Mucosa of descending colon (tissue), 3 donors: ENCODE data around the gene CDC42BPB. TPM values are rescaled to one million over a fixed set of nuclear protein-coding genes. Genes with fewer than 3 reads are reported as not detected.
A peak's percentile ranks its signal among the peaks of the same experiment; 100 is the strongest.

ENCODE experiments used
- ATAC-seq: fragments of 200-7000 bp; cut with Tn5 transposase; one replicate; pipeline ENCODE4 v1.9.1; 2020; ENCODE audit warnings: mild to moderate bottlenecking, moderate library complexity
- DNase-seq, 3 donors: peaks; one replicate each; pipeline ENCODE4 v3.0.0-alpha.2; 2020
- H3K36me3 ChIP-seq: fragments of 200-600 bp; one replicate; pipeline ENCODE4 v1.8.0; 2021; ENCODE audit warnings: low read depth, mild to moderate bottlenecking
- H3K4me1 ChIP-seq: fragments of 200-600 bp; one replicate; pipeline ENCODE4 v1.8.0; 2021; ENCODE audit warnings: low read depth, mild to moderate bottlenecking
- H3K4me3 ChIP-seq: fragments of 200-600 bp; one replicate; pipeline ENCODE4 v1.8.0; 2021; ENCODE audit warnings: mild to moderate bottlenecking
- H3K9me3 ChIP-seq: fragments of 200-600 bp; one replicate; pipeline ENCODE4 v1.8.0; 2021; ENCODE audit warnings: mild to moderate bottlenecking
- CTCF ChIP-seq: fragments of 200-600 bp; IDR thresholded peaks from one replicate; pipeline ENCODE4 v1.8.0; 2022; ENCODE audit warnings: antibody characterized with exemption, mild to moderate bottlenecking
- intact Hi-C, 2 donors: fragments of 100-400 bp; cut with DNase I in 1 of 2; cut with micrococcal nuclease in 1 of 2; formaldehyde crosslinking; loops; one replicate each; pipeline versions ENCODE4 v1.11.0 to v1.11.1; 2022; cut with DNase I, micrococcal nuclease
- long read RNA-seq, 2 donors: library from polyadenylated mRNA; unstranded; transcript quantifications; one replicate each; pipeline ENCODE4 v2.0.0, GENCODE V29; 2019 to 2021
- total RNA-seq, 3 donors: library from RNA; stranded (reverse); fragmentation: NEBNext Ultra II Directional in 2 of 3; extraction: Animal tissue kit (Norgen Biotek cat#: 25700) in 2 of 3; gene quantifications; one replicate each; pipeline versions ENCODE4 v1.2.1 to v1.2.4, GENCODE V29; 2021 to 2023
- donor health status: DM: no; HTN: no; CAD: no; lungs with moderate emphysema.
- donor health status: DM: no; HTN: no; CAD: no.
- donor health status: DM: no; HTN: yes; CAD: no.

Gene CDC42BPB, protein sequence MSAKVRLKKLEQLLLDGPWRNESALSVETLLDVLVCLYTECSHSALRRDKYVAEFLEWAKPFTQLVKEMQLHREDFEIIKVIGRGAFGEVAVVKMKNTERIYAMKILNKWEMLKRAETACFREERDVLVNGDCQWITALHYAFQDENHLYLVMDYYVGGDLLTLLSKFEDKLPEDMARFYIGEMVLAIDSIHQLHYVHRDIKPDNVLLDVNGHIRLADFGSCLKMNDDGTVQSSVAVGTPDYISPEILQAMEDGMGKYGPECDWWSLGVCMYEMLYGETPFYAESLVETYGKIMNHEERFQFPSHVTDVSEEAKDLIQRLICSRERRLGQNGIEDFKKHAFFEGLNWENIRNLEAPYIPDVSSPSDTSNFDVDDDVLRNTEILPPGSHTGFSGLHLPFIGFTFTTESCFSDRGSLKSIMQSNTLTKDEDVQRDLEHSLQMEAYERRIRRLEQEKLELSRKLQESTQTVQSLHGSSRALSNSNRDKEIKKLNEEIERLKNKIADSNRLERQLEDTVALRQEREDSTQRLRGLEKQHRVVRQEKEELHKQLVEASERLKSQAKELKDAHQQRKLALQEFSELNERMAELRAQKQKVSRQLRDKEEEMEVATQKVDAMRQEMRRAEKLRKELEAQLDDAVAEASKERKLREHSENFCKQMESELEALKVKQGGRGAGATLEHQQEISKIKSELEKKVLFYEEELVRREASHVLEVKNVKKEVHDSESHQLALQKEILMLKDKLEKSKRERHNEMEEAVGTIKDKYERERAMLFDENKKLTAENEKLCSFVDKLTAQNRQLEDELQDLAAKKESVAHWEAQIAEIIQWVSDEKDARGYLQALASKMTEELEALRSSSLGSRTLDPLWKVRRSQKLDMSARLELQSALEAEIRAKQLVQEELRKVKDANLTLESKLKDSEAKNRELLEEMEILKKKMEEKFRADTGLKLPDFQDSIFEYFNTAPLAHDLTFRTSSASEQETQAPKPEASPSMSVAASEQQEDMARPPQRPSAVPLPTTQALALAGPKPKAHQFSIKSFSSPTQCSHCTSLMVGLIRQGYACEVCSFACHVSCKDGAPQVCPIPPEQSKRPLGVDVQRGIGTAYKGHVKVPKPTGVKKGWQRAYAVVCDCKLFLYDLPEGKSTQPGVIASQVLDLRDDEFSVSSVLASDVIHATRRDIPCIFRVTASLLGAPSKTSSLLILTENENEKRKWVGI (N-terminal part only)
- 100 to 1,000 TPM in 1 of 3 donors, 10 to 100 TPM in 2; 77.6 to 106 (median 84.4) TPM for total RNA-seq
- long read RNA-seq, donor 1, partial matches to known transcripts: 11 of 16 reads
- long read RNA-seq, donor 1, other reads (novel, unspliced or antisense): 5 of 16 reads
- long read RNA-seq, donor 2, partial matches to known transcripts: 1 of 1 reads
- long read RNA-seq, donor 2, other reads (novel, unspliced or antisense): 0 of 1 reads

DNA sequence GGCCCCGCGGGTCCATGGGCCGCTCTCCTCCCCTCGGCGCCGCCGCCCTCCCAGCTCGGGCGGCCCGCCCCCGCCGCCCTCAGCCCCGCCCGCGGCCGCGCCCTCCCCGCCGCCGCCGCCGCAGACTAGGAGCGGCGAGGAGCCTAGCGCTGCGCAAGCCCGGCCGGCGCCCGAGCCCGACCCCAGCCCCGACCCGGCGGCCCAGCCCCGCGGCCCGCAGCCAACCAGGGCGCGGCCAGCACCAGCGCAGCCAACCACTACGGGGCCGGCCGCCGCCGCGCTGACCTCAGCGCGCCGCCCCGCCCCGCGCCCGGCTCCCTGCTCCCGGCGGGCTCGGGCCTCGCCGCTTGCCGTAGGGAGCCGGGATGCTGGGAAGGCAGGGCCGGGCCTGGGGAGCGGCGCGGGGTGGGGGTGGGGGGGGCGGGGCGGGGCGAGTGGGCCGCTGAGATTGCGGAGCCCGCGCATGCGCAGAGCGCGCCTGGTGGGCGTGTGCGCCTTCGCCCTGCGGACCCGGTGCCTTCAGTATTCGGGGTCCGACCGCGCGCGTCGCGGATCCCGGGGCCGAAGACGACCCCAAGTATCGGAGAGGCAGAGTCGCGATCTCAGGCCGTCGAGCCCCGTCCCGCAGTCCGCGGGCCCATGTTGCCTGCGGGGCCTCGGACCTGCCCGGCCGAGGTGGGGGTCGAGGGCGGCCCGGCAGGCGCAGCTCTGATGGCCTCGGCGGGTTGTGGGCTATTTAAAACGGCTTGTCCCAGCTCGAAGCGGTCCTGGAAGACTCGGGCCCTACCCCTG lies at the start of gene CDC42BPB:
Gene CDC42BPB, minus strand, starts transcription at position 178 of the 792 bp plus-strand sequence. CDS start 376 bp downstream, outside the sequence.
- TF ChIP-seq CTCF: no peak
- intact Hi-C loops: no loop called here
- peak; percentile 87 to 94 (median 90) for DNase-seq
- Histone ChIP-seq H3K4me1 (peaks cover 19% of the 10 kb centered on the region), H3K4me3 (peak within 1 kb of the TSS; percentile 74), H3K9me3 (no peaks in the 10 kb centered on the region), H3K36me3 (no peaks in the 10 kb centered on the region)
- peak; percentile 93 for ATAC-seq

DNA sequence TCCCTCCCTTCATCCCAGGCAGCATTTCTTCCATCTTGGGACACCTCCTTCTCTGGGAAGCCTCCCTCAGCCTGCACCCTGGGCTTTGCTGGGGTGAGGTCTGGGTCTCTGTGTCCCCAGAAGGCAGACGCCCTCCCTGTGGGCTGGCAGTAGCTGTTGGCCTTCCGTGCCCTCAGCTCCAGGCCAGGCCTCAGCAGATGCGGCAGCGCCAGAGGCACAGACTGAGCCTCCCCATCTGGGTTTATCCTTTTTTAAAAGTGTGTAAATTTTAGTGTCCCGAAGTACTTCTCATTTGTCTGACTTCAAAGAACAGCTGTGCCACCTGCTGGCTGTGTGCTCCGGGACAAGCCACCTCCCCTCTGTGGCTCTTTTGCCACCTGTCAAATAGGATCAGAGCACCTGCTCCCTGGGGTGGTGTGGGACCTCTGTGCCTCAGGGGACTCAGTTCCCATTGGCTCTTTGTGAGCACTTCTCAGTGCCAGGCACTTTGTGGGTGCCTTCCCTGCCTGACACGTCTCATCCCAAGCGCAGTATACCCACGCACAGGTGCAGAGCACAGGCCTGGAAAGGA lies 48.3 kb upstream of the CDC42BPB start:
- H3K9me3 ChIP-seq: no peaks in the 10 kb centered on the region
- no peaks in the 10 kb centered on the region for H3K36me3 ChIP-seq
- ATAC-seq (peak; percentile 31), DNase-seq (peak in 2 of 3 donors; percentile 61 to 68)
- no peak overlapping the region for H3K4me3 ChIP-seq
- TF ChIP-seq CTCF: no peak
- H3K4me1 ChIP-seq: peaks cover 19% of the 10 kb centered on the region
- intact Hi-C loops: loop anchor here in 1 of 2 donors (5.0 to 10.0 kb wide), 2 partner anchors 79 to 187 kb away; no protein-coding TSS in a partner anchor

- peak; percentile 97 for TF ChIP-seq CTCF
- Histone ChIP-seq H3K9me3 (no peaks in the 10 kb centered on the region), H3K4me1 (peaks cover 18% of the 10 kb centered on the region), H3K4me3 (no peak overlapping the region), H3K36me3 (no peaks in the 10 kb centered on the region)
- ATAC-seq: peak; percentile 83
- intact Hi-C loops: loop anchor here in 1 of 2 donors (5.0 to 10.0 kb wide), 2 partner anchors 80 to 187 kb away; no protein-coding TSS in a partner anchor
- DNase-seq: peak in 2 of 3 donors; percentile 83 to 87
These were observed 47.5 kb upstream of the CDC42BPB start for GRCh38 chr14:103104654-103105452.

DNA sequence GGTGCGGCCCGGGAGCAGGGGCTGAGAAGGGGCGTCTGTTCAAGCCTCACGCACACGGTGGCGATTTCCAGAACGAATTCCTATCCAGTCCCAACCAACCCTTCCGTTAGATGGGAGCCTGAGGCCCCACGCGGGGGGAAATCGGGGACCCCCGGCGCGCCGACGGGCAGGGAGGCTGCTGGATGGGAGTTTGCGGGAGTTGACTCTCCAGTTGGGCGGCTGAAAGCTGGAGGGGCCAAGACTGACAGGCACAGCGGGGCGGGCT lies 47.0 kb upstream of the CDC42BPB start:
- intact Hi-C loops: loop anchor here in 1 of 2 donors (10.0 kb wide), 1 partner anchor 80 kb away; no protein-coding TSS in a partner anchor
- no peak overlapping the region for H3K4me3 ChIP-seq
- no peak for ATAC-seq

More for the DNA sequence above, 47.0 kb upstream of the CDC42BPB start:
- Histone ChIP-seq H3K4me1 (peaks cover 18% of the 10 kb centered on the region), H3K36me3 (no peaks in the 10 kb centered on the region), H3K9me3 (no peaks in the 10 kb centered on the region)
- DNase-seq: no peak
- TF ChIP-seq CTCF: no peak
